Liver (tissue), 3 donors: Measurements from ENCODE around the gene PNMT.

Experiments
- SP1 ChIP-seq: IDR thresholded peaks from 2 replicates; pipeline ENCODE4 v1.6.1; 2018; ENCODE audit warnings: antibody characterized with exemption, mild to moderate bottlenecking
- TAF1 ChIP-seq: conservative IDR thresholded peaks from 2 replicates; pipeline ENCODE4 v1.6.1; 2016; ENCODE audit warnings: antibody characterized with exemption, mild to moderate bottlenecking
- TF ChIP-seq, protein P1 (sequence below): fragments of 150-350 bp; IDR thresholded peaks from 2 replicates; pipeline ENCODE4 v1.5.1; 2017; ENCODE audit warnings: improper control_type of control experiment, low read depth, low read length; ENCODE audit not compliant: missing input control
- TF ChIP-seq, protein P2 (sequence below): IDR thresholded peaks from 2 replicates; pipeline ENCODE4 v1.6.1; 2016; ENCODE audit warnings: antibody characterized with exemption
- donor health status: healthy.
- donor health status: healthy.

GRCh38 chr17:39695089-39695474, 26.8 kb downstream of the PNMT start:
- TF ChIP-seq, protein P1, sequence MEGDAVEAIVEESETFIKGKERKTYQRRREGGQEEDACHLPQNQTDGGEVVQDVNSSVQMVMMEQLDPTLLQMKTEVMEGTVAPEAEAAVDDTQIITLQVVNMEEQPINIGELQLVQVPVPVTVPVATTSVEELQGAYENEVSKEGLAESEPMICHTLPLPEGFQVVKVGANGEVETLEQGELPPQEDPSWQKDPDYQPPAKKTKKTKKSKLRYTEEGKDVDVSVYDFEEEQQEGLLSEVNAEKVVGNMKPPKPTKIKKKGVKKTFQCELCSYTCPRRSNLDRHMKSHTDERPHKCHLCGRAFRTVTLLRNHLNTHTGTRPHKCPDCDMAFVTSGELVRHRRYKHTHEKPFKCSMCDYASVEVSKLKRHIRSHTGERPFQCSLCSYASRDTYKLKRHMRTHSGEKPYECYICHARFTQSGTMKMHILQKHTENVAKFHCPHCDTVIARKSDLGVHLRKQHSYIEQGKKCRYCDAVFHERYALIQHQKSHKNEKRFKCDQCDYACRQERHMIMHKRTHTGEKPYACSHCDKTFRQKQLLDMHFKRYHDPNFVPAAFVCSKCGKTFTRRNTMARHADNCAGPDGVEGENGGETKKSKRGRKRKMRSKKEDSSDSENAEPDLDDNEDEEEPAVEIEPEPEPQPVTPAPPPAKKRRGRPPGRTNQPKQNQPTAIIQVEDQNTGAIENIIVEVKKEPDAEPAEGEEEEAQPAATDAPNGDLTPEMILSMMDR: no peak
- TF ChIP-seq, protein P2, sequence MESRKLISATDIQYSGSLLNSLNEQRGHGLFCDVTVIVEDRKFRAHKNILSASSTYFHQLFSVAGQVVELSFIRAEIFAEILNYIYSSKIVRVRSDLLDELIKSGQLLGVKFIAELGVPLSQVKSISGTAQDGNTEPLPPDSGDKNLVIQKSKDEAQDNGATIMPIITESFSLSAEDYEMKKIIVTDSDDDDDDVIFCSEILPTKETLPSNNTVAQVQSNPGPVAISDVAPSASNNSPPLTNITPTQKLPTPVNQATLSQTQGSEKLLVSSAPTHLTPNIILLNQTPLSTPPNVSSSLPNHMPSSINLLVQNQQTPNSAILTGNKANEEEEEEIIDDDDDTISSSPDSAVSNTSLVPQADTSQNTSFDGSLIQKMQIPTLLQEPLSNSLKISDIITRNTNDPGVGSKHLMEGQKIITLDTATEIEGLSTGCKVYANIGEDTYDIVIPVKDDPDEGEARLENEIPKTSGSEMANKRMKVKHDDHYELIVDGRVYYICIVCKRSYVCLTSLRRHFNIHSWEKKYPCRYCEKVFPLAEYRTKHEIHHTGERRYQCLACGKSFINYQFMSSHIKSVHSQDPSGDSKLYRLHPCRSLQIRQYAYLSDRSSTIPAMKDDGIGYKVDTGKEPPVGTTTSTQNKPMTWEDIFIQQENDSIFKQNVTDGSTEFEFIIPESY: no peak
- TF ChIP-seq TAF1 (no peak), SP1 (no peak)
